Stomach (tissue), 4 donors: ENCODE results near the gene GCNA.

Experiments used
- POLR2A ChIP-seq, 4 donors: fragments of 450-650 bp; IDR thresholded peaks; one replicate each; pipeline ENCODE4 v1.6.1; 2016; ENCODE audit warnings: antibody characterized with exemption in 4 of 4, control low read depth in 2 of 4, mild to moderate bottlenecking in 1 of 4, moderate library complexity in 1 of 4
- TF ChIP-seq, protein P1 (sequence below), 7 experiments: fragments of 450-650 bp in 4 of 7; fragments of 200-600 bp in 3 of 7; sonication (generic) in 3 of 7; IDR thresholded peaks; one replicate each; pipeline ENCODE4 v1.5.1; 2016 to 2019; ENCODE audit warnings: antibody characterized with exemption in 7 of 7, control low read depth in 2 of 7, mild to moderate bottlenecking in 1 of 7

DNA sequence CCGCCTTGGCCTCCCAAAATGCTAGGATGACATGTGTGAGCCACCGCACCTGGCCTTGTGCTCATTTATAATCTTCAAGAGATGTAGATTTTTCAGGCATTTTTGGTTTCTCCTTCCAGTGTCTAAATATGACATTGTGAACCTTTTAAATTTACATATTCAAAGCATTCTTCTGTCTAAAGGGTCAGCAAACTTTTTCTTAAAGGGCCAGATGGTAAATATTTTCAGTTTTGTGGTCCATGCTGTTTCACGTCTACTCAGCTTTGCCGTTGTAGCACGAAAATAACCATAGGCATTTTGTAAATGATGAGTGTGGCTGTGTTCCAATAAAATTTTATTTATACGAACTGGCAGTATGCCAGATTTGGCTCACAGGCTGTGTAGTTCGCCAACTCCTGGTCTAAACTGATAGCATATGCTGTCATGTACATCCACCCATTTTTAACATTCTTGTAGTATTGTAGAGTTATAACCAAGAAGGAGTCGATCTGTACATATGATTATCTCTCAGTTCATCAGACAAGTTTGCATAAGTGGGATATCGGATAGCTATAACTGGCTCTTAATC, 12.7 kb upstream of the GCNA start:
- TF ChIP-seq, protein P1, sequence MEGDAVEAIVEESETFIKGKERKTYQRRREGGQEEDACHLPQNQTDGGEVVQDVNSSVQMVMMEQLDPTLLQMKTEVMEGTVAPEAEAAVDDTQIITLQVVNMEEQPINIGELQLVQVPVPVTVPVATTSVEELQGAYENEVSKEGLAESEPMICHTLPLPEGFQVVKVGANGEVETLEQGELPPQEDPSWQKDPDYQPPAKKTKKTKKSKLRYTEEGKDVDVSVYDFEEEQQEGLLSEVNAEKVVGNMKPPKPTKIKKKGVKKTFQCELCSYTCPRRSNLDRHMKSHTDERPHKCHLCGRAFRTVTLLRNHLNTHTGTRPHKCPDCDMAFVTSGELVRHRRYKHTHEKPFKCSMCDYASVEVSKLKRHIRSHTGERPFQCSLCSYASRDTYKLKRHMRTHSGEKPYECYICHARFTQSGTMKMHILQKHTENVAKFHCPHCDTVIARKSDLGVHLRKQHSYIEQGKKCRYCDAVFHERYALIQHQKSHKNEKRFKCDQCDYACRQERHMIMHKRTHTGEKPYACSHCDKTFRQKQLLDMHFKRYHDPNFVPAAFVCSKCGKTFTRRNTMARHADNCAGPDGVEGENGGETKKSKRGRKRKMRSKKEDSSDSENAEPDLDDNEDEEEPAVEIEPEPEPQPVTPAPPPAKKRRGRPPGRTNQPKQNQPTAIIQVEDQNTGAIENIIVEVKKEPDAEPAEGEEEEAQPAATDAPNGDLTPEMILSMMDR (IDR thresholded peaks at IDR 0.05): no peak
- no peak for TF ChIP-seq POLR2A (IDR thresholded peaks at IDR 0.05)
